GM21423 (cell line): ENCODE results near the gene LRRC8C.

ENCODE experiments used
- ATAC-seq: cut with Tn5 transposase; IDR thresholded peaks from one replicate; pipeline ENCODE4 v1.9.1; 2021; ENCODE audit warnings: mild to moderate bottlenecking, moderate library complexity; ENCODE audit not compliant: unreplicated experiment

The LRRC8C gene

DNA sequence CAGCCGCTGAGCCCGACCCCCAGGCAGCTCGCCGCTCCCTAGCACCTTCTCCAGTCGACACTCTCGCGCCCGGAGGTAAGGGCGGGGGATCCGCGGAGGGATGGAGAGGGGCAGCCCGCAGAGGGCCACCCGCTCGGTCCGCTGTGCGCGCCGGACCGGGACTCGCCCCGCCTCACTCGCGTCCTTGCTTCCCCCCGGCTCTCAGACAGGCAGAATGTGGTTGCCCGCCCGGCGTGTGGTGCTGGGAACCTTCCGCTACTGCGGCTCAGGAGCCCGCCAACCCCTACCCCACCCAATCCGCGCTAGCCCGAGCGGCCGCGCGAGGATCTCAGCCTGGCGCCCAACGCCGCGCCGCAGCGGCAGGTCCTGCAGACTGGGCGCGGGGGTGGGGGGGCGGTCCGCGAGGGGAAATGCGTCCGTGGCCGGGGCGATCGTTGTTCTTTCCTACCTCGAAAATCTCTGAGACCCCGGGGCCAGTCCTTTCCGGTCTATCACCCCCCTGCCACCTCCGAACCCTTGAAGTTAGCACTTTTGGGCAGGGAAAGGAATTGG is 404 bp downstream of the LRRC8C start:
- ATAC-seq: peak; percentile 35

DNA sequence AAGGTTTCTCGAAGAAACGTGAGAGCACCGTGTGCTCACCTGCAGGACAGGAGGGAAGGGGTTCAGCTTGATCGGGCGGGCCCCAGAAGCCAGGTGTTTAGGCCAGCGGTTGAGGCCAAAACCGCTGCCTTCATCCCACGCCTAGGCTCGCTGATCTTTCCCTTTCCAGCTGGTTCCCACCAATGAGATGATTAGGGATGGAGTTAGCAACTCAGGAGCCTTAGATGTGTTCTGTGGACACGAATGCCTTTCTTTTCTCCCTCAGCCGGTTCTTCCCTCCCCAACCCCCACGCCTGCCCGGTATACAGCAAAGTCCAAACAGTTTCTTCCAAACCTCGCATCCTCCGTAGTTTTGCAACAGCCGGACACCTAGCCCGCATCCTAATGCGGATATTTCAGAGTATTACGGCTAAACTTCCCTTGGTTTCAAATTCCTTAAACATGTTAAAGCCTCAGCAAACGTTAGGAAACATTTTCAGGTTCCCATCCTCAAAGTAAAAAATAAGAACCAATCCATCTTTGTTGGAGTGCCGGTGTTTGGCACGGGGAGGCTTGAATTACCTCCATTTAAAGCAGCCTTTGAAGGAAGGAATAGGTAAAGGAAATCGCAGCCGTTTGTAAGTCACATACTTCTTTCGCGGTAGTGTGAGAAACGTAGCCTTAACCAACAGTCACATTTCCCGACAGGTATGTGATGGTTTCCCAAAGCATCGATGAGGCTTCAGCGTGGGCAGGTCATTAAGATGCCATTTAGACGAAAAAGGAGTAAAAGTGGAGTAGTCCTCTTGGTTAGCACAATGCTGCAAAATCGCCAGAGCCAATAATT is 1.1 kb downstream of the LRRC8C start:
- ATAC-seq: no peak

DNA sequence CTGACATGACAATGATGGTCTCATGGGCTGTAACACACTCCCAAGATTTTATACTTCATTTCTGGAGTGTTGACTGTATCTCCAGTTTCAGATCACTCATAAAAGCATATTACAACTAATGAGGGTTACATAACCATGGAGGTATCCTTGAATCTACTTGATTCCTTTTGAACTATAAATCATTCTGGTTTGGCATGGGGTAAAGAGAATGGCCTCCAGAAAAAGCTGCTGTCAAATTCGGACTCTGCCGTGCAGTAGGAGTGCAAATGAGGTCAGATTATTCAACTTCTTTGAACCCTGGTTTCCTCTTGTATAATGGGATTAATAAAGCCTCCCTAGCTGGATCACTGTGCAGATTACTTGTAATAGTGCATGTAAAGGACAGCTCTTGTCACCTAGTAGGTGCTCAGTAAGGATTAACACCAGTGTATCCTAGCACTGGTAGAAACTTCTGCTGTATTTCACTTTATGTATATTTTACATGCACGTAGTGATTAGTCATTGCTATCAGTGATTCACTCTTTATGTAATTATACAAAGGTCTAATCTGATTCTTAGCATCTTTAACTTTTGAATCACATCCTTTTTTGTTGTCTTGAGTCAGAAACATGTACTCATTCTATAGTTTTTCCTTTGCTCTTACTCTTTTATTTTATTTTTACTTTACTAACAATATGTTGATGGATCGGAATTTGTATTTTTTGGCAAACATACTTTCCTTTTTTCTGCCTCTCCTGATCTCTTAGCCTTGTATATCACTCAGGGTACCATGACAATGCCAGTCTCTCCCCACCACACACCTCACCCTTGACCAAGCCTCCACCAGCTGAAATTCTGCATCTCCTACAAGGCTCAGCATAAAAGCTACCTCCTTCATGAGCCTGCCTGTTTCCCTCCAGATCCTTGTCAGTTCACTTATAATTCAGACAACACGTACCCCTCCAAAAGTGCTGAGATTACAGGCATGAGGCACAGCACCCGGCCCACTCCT is 3.2 kb downstream of the LRRC8C start:
- no peak for ATAC-seq

DNA sequence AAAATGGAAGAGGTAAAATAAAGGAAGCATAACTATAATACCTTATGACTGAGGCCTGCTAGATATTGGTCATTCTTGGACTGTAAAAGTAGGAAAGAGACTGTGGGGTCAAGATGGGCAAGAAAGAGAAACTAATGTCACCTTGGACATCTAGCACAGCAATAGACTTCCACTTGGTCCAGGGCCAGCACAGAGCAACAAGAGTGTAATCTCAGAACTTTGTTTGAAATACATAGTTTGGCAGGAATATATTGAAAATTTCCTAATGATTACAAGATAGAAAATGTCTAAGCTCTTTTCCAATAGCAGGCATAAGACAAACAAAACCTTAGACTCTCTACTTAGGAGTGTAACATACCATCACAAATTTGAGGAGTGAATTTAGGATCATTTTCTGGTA is 4.6 kb downstream of the LRRC8C start:
- ATAC-seq: no peak

DNA sequence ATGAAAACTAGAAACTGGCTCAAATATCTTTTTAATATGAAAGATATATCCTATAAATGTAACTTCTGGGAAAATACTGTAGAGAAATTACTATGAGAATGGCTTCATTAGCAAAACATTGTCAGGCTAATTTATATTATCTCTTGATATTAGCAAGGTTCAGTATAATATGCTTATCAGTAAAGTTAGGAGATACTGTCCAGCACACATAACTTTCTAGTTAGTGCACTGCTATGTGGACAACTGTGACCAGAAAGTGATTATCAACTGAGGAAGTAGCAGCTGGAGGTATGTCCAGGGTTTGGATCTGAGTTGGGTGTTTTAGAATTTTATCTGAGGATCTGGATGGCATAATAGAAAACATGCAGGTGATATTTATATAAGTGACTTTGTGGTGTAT is 7.5 kb downstream of the LRRC8C start:
- ATAC-seq: no peak

DNA sequence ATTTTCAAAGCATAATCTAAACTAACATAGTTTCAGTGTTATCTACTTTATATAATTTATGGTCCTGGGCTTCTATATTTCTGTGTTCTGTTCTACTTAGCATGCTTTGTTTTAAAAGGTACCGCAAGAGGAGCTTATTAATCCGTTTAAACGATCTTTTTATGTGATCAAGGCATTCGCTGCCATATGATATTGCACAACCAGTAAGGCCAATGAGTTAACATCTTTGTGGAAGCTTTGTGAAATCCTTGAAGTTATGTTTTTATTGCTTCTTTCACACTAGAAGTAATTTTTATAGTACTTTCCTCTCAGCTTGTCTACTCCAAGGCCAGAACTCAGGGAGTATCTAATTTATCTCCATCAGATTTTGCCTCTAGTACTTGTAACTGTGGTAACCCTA is 8.9 kb downstream of the LRRC8C start:
- no peak for ATAC-seq

DNA sequence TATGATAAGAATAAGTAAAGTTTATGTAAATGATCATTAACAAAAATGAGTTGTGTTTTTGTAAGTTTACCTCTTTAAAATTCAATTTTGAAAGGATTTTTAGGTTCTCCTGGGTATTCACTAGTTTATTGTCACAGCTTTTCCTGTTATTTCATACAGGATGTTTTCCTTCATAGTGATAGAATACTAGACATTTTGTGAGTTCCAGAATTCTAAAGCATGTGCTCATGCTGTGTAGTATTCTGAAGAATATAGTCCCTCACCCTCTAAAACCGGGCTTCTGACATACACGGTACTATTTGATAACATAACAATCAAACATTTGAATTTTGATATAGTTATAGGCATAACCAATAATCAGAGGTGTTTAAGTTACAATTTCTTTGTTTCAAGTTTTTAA is 10.7 kb downstream of the LRRC8C start:
- no peak for ATAC-seq

DNA sequence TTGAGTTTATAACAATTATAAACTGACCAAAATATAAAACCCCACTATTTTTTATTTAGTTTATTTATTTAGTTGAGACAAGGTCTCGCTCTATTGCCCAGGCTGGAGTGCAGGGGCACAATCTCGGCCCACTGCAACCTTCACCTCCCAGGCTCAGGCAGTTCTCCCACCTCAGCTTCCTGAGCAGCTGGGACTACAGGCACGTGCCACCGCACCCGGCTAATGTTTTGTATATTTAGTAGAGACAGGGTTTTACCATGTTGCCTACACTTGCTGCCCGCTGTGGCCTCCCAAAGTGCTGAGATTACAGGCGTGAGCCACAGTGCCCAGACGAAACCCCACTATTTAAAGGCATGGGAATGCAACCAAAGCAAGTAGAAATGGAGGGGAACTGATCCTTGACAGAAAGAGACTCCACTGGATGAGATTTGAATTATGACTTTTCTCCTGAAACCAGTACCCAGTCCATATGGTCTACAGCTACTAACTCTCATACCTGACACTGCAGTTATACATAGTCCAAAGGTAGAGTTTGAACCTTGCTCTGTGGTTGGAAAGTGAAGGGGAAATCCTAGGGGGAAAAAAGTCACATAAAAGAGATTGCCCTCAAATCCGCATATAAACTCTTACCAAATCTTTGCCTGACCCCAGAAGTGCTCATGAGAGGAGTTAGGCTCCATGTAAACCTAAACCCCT is 11.3 kb downstream of the LRRC8C start:
- no peak for ATAC-seq

DNA sequence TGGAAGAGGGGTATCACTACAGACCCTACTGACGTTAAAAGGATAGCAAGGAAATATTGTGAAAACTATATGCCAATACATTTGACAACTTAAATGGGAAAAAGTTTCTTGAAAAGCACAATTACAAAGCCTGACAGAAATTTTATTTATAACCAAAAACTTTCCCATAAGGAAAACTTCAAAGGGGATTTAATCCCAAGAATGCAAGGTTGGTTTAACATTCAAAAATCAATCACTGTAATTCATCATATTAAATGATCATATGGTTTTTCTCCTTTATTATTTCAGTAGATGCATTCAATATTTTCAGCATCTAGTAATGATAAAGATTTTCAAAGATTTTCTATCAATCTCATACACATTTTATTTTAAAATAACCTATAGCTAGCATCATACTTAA is 13.3 kb downstream of the LRRC8C start:
- no peak for ATAC-seq

DNA sequence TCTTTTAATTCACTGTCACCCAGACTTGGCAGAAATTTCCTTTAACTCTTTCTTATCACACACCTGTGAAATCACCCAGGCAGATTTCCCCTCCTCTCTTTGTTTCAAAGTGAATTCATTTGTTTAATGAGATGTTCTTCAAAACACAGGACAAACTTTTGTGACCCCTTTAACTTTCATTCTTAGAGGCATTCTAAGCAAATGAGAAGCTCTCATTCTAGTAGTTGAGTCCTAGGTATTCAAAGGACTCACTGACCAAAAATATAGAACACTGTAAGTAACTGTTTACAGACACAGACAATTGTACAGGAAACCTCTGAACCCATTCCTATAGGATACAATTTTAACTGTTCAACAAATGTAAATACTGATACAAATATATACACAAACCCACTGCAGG is 16.9 kb downstream of the LRRC8C start:
- no peak for ATAC-seq

DNA sequence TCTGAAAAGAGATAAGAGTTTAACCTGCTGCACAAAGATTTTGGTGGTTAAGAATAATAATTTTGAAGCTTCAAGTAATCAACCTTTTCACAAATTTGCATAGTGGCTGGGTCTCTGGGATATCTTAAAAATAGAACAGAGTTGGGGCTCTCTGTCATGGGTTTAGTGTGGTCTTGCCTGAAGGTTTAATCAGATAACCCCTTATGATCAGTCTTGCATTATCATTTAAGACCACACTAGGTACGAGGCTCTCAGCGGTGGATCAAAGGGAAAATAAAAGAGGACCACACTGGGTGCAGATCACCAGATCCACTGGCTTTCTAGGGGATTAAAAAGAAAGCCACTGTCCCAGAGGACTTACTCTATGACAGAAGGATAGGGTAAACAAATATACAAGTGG is 19.5 kb downstream of the LRRC8C start:
- ATAC-seq: no peak

DNA sequence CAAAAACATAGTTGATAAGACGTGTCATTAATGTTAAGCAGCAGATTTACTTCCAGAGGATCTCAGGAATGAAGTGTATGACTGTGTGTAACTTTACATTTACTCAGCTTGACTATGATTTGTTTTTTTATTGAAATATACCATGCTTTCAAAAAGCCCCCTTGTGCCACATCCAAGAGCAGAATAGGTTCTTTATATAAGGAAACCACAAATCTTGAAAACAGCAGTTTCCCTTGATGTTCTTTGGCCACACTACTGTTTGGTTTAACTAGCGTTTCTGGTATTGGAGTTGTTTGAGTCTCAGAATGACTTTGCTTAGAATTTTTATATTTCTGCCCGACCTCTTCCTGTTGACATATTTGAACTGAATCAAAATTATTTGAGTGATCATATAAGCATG is 25.0 kb downstream of the LRRC8C start:
- peak; percentile 65 for ATAC-seq

DNA sequence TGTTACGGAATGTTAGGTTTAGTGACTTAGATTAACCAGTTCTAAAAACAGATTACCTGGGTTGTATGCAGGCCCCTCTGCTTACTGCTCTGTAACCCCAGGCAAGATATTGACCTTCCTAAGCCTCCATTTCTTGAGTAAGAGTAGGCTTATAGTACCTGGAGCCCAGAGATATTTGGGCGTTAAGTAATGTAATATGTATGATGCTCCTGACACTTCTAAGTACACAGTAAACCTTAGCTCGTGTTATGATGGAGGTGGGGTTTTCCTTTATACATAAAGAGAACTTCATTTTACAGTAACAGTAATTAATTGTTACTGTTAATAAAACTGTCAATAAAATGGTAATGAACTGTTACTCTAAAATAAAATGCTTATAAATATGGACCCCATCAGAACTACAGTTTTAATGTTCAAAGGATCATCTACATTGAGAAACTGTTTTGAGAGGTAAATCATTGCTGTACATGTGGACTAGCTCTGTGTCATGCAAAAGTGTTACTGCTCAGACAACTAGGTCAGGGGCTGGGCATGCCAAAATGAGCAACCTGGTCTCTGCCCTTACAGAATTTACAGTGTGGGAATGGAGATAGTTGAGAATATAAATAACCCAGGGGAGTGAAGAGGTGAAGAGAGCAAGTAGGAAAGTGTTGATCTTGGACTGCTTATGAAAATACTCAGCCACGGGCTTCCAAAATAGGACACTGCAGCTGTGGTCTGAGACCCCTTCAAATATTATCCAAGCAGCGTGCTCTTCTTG is 26.6 kb downstream of the LRRC8C start:
- ATAC-seq: no peak

DNA sequence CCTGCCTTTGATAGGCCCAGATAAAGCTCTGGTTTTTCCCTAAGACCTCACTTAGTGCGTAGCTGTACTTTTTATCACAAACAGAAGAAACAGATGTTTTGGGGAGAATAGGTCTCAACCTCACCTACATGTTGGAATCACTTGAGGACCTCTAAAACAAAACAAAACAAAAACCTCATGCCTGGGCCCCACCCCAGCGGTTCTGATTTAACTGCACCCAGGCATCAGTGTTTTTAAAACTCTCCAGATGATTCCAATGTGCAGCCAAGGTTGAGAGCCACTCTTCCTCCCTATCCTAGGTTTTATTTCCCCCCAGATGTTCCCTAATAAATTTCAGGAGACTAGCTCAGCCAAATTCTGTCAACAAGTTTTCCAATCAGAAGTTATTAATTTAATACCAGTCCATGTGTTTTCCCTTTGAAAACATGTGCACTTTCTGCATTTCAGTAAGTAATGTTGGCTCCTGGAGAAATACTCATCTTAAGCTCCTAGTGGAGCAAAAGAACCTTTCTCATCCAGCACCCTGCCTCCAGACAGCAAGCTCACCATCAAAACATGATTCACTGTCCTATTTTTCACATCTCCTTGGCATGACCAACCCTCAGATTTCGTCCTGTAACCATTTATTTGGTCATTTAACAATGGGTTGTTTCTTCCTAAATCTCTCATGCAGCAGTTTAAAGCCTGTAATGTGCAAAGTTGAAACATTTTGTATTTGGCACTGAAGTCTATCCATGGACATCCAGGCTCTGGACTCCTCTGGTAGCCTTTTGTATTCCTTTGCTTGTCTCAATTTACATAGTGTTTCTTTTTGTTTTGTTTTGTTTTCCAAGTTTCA is 27.5 kb downstream of the LRRC8C start:
- ATAC-seq: no peak

DNA sequence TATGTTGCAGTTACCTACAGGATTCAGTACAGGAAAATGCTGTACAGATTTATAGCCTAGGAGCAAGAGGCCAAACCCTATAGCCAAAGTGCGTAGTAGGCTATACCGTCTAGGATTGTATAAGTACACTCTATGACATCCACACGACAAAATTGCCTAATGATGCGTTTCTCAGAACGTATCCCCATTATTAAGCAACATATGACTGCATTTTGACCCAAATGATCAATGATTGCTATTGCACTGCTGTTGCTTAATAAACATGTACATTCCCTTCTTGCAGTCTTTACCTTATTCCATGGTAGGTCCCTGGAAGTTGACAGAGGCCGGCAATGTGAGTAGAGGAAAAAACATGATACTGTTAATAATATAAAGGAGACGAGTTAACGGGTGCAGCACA is 33.0 kb downstream of the LRRC8C start:
- ATAC-seq: no peak

DNA sequence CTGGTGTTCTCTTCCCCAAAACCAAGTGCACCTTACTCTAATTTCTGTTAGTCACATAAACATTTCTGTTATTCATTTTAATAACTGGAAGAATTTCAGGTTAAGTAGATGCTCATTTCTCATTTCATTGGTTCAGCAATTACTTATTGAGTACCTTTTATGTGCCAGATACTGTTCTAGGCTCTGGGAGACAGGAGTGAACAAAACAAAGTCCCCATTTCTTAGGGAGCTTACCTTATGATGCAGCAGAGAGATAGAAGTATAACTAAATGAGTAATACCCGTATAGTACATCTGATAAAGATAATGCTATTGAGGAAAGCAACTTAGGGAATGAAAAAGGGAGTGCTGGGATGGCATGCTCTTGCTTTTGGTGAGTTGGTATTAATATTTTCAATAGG is 33.7 kb downstream of the LRRC8C start:
- ATAC-seq: no peak

DNA sequence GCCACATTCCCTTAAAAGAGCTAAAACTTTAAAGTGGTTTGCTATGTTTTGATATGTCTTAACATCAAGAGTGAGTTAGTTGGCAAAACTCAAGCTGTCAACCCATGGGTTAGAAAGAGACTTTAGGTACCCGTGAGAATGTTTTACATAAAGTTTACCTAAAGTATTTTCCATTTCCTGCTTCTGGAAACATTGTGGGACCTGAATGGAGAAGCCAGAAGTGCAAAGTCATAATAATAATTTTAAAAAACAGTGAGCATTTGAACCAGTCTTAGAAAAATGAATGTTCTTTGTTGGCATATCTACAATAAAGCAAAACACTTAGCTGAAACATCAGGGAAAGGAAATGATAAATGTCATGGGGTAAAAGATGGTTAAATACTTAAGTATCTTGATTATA is 34.8 kb downstream of the LRRC8C start:
- no peak for ATAC-seq

DNA sequence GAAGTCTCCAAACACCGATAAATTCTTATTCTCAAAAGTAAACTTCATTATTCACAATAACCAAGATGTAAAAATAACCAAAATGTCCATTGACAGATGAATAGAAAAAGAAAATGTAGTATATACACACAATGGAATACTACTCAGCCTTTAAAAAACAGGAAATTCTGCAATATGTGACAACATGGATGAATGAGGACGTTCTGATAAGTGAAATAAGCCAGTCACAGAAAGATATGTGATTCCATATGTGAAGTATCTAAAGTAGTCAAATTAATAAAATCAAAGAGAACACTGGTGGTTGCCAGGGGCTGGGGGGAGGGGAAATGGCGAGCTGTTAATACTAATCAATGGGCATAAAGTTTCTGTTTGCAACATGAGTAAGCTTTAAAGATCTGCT is 36.0 kb downstream of the LRRC8C start:
- no peak for ATAC-seq

DNA sequence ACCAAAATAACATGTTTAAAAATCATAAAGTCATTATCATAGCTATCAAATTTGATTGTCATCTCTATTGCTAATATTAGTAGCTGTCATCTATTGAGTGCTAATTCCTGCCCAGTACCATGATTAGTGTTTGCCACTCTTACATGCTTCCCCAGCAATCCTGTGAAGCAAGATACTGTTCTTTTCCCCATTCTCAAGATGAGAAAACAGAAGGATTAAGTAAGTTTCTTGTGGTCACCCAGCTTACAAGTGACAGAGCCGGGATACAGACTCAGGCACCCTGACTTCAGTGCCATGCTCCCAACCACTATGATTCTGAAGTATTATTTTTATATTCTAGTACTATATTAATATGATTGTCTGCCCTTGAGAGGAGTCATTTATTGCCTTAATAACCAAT is 36.5 kb downstream of the LRRC8C start:
- no peak for ATAC-seq
